ENCODE measurements around the gene MSI2. TPM values are rescaled to one million over a fixed set of nuclear protein-coding genes. Genes with fewer than 3 reads are reported as not detected.

Gene MSI2
- total and polyA plus RNA-seq, 9 of the 15 experiments (the other 6 are each of a cell fraction or from before 2014, with no cell fraction given) = 4.6 to 61.8 (median 42.4) TPM

DNA sequence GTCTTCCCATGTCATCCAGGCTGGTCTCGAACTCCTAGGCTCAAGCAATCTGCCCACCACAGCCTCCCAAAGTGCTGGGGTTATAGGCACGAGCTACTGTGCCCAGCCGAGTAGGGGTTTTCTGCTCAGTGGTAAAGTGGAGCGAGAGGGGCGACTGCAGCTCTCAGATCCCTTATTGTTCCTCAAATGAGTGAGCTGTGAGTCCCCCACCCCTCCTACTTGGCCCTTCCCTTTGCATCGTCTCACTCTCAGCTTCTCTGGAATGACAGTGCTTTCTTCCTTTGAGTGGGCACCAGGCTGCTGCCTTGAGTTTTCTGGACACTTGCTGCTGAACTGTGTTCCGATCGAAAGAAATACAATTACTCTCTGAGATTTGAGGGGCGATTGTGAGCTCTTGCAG, 63.5 kb downstream of the MSI2 start:
- H3K4me2 ChIP-seq (ENCODE audit: insufficient read depth, low read length) = no peak overlapping the region
- no peak overlapping the region for H2AFZ ChIP-seq (ENCODE audit: low read depth, low read length)
- H3K27ac ChIP-seq (ENCODE audit: extremely low read depth, low read depth, low read length) = no peak overlapping the region
- TF ChIP-seq, protein P1, sequence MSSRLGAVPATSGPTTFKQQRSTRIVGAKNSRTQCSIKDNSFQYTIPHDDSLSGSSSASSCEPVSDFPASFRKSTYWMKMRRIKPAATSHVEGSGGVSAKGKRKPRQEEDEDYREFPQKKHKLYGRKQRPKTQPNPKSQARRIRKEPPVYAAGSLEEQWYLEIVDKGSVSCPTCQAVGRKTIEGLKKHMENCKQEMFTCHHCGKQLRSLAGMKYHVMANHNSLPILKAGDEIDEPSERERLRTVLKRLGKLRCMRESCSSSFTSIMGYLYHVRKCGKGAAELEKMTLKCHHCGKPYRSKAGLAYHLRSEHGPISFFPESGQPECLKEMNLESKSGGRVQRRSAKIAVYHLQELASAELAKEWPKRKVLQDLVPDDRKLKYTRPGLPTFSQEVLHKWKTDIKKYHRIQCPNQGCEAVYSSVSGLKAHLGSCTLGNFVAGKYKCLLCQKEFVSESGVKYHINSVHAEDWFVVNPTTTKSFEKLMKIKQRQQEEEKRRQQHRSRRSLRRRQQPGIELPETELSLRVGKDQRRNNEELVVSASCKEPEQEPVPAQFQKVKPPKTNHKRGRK (tag; IDR thresholded peaks at IDR 0.05) = no peak
- TF ChIP-seq HDAC8 (tag; IDR thresholded peaks at IDR 0.05) (no peak), ZNF695 (CRISPR knock-in tag; IDR thresholded peaks at IDR 0.05) (no peak), TEAD2 (tag; IDR thresholded peaks at IDR 0.05) (no peak), ZEB2 (IDR thresholded peaks at IDR 0.05) (no peak), SOX6 (IDR thresholded peaks at IDR 0.05) (no peak)
- TF ChIP-seq, protein P2, sequence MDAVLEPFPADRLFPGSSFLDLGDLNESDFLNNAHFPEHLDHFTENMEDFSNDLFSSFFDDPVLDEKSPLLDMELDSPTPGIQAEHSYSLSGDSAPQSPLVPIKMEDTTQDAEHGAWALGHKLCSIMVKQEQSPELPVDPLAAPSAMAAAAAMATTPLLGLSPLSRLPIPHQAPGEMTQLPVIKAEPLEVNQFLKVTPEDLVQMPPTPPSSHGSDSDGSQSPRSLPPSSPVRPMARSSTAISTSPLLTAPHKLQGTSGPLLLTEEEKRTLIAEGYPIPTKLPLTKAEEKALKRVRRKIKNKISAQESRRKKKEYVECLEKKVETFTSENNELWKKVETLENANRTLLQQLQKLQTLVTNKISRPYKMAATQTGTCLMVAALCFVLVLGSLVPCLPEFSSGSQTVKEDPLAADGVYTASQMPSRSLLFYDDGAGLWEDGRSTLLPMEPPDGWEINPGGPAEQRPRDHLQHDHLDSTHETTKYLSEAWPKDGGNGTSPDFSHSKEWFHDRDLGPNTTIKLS (IDR thresholded peaks at IDR 0.05; ENCODE audit: borderline replicate concordance, low read depth) = no peak
- 86% methylated on average over 8 of the region's 9 CpGs for WGBS (ENCODE audit: insufficient coverage, low coverage, missing lambda C conversion rate)
- no TSS peak for BruUV-seq (replicated peaks)
- H4K20me1 ChIP-seq (replicated peaks; ENCODE audit: control insufficient read depth, insufficient read depth, low read length) = peaks cover 17% of the 10 kb centered on the region; the same call in 1 of the 2 replicates
- H3K79me2 ChIP-seq (ENCODE audit: control insufficient read depth, insufficient read depth, low read length) = peaks cover 2% of the 10 kb centered on the region; the same call in 1 of the 3 replicates
- POLR2A ChIA-PET = interaction anchor here (1.2 to 1.7 kb wide), 2 partner anchors 11 to 15 kb away, joined by 3 read pairs; no protein-coding TSS in a partner anchor
- in situ Hi-C loops (cut with MboI) = no loop called here
- FAIRE-seq (no peak), ATAC-seq (no peak), DNase-seq (ENCODE audit: extremely low read depth in 1 of 4, low spot score in 3 of 4) (no peak)
- no peak overlapping the region for H3K4me3 ChIP-seq
- H3K9me1 ChIP-seq (ENCODE audit: control insufficient read depth, insufficient read depth, low read length) = peaks cover 4% of the 10 kb centered on the region
- peaks cover 5% of the 10 kb centered on the region; the same call in 1 of the 3 replicates for H3K36me3 ChIP-seq (ENCODE audit: control insufficient read depth, insufficient read depth, low read length)
- CTCF ChIA-PET (ENCODE audit: low intra/inter-chr PET ratio) = no interaction called here
- intact Hi-C loops (cut with micrococcal nuclease) = no loop called here
- no peak overlapping the region for H3K9ac ChIP-seq (ENCODE audit: insufficient read depth in 1 of 2, low read depth in 2 of 2, low read length in 2 of 2)
- H3K27me3 ChIP-seq (ENCODE audit: control insufficient read depth in 2 of 2, insufficient read depth in 2 of 2, low read length in 2 of 2) = no peaks in the 10 kb centered on the region
- H3K4me1 ChIP-seq (replicated peaks in 1 of 2; ENCODE audit: control insufficient read depth in 2 of 2, insufficient read depth in 2 of 2, low read length in 2 of 2) = peaks cover 0 to 4% of the 10 kb centered on the region in 2 experiments; a peak in 1 of 5 replicates
- H3K9me3 ChIP-seq (replicated peaks; ENCODE audit: control insufficient read depth, insufficient read depth, low read depth, low read length) = no peaks in the 10 kb centered on the region

Measured in K562 (cell line).